Uterus (tissue), 4 donors: ENCODE data around the gene SRL. TPM values are rescaled to one million over a fixed set of nuclear protein-coding genes. Genes with fewer than 3 reads are reported as not detected.

Experiments used
- DNase-seq, 2 donors: peaks; one replicate each; pipeline ENCODE4 v3.0.0-alpha.2; 2019 to 2020
- H3K27ac ChIP-seq, 2 donors: fragments of 200-600 bp; sonication (generic); 1 replicate in 1 of 2; 2 replicates in 1 of 2; pipeline ENCODE4 v1.5.1; 2016 to 2018
- H3K27me3 ChIP-seq, 2 donors: fragments of 200-600 bp; sonication (generic); one replicate each; pipeline ENCODE4 v1.5.1; 2018 to 2019; ENCODE audit warnings: control low read depth in 1 of 2
- H3K36me3 ChIP-seq, 2 donors: fragments of 200-600 bp; sonication (generic); one replicate each; pipeline ENCODE4 v1.5.1; 2019; ENCODE audit warnings: control low read depth in 1 of 2
- H3K4me1 ChIP-seq, 2 donors: fragments of 200-600 bp; sonication (generic); one replicate each; pipeline ENCODE4 v1.5.1; 2018 to 2019; ENCODE audit warnings: control low read depth in 1 of 2
- H3K4me3 ChIP-seq, 2 donors: fragments of 200-600 bp; sonication (generic); 1 replicate in 1 of 2; 2 replicates in 1 of 2; pipeline ENCODE4 v1.5.1; 2018 to 2019; ENCODE audit warnings: mild to moderate bottlenecking in 1 of 2
- H3K9me3 ChIP-seq, 2 donors: fragments of 200-600 bp; sonication (generic); one replicate each; pipeline ENCODE4 v1.5.1; 2019; ENCODE audit warnings: control low read depth in 1 of 2
- POLR2A ChIP-seq, 2 donors: fragments of 450-650 bp; IDR thresholded peaks; one replicate each; pipeline ENCODE4 v1.6.1; 2016; ENCODE audit warnings: antibody characterized with exemption in 2 of 2, mild to moderate bottlenecking in 1 of 2, moderate library complexity in 1 of 2
- intact Hi-C: fragments of 100-400 bp; cut with DNase I; formaldehyde crosslinking; loops from one replicate; pipeline ENCODE4 v1.15.1; 2023; ENCODE audit warnings: low total_unique reads
- total RNA-seq, 4 donors: library from RNA; depleted of rRNA in 3 of 4; stranded (reverse); fragments of >200 nt in 3 of 4; gene quantifications; one replicate each; pipeline versions ENCODE4 v1.1.0 to v1.2.4, GENCODE V29; 2014 to 2023
- TF ChIP-seq, protein P1 (sequence below), 4 experiments: fragments of 200-600 bp in 2 of 4; fragments of 450-650 bp in 2 of 4; sonication (generic) in 2 of 4; IDR thresholded peaks; one replicate each; pipeline ENCODE4 v1.5.1; 2016 to 2019; ENCODE audit warnings: antibody characterized with exemption in 4 of 4, mild to moderate bottlenecking in 2 of 4, moderate library complexity in 1 of 4
- donor health status: DM: yes; HTN: yes; CAD: no.

SRL gene
- total RNA-seq, 4 donors from 2014 or later = 0.29 to 10.1 (median 7.6) TPM

GRCh38 chr16:4180511-4180910 lies 61.4 kb downstream of the SRL start:
- TF ChIP-seq POLR2A (IDR thresholded peaks at IDR 0.05) = no peak
- TF ChIP-seq, protein P1, sequence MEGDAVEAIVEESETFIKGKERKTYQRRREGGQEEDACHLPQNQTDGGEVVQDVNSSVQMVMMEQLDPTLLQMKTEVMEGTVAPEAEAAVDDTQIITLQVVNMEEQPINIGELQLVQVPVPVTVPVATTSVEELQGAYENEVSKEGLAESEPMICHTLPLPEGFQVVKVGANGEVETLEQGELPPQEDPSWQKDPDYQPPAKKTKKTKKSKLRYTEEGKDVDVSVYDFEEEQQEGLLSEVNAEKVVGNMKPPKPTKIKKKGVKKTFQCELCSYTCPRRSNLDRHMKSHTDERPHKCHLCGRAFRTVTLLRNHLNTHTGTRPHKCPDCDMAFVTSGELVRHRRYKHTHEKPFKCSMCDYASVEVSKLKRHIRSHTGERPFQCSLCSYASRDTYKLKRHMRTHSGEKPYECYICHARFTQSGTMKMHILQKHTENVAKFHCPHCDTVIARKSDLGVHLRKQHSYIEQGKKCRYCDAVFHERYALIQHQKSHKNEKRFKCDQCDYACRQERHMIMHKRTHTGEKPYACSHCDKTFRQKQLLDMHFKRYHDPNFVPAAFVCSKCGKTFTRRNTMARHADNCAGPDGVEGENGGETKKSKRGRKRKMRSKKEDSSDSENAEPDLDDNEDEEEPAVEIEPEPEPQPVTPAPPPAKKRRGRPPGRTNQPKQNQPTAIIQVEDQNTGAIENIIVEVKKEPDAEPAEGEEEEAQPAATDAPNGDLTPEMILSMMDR (IDR thresholded peaks at IDR 0.05) = no peak
- no peak overlapping the region for H3K27ac ChIP-seq
- H3K9me3 ChIP-seq = no peaks in the 10 kb centered on the region
- no peaks in the 10 kb centered on the region for H3K36me3 ChIP-seq
- DNase-seq = no peak
- intact Hi-C loops = no loop called here
- no peaks in the 10 kb centered on the region for H3K27me3 ChIP-seq
- H3K4me3 ChIP-seq = no peak overlapping the region
- H3K4me1 ChIP-seq = no peaks in the 10 kb centered on the region

DNA sequence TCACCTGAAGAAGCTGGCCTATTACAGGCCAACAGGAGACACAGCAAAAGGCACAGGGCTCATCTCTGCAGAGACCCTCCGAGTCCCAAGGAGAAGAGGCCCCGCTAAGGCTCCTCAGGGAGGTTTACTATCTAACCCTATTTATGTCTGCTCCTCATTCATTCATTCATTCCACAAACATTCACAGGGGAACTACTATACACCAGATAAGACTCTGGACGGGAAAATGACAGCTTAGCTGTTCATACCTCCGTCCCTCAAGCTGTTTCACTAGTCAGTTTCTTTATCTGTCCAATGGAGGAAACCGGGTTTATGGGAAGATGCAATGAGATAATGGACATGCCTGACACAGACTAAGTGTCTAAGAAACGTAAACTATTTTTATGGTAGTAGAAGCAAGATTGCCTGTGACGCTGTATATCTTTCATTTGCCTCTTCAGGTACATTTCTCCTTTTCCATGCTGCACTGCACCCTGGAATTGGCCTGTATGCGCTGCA lies 62.1 kb downstream of the SRL start:
- no peak overlapping the region for H3K4me3 ChIP-seq

DNA sequence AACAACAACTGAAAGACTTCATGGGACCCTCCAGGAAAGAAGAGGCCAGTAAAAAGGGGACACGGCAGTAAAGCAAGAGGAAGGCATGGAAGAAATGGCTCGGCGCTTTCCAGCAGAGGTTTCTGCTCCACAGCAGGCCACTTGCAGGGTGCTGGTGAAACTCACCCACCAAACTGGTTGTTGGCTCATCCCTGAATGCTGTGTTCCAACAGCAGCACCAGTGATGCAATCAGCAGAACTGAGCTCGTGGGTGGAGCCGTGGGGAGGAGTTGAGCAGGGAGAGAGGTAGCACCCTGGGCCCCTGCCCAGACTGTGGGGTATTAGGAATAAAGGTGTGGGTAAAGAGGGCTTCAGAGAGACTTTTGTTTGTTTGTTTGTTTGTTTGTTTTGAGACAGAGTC lies 62.9 kb downstream of the SRL start:
- DNase-seq = peak in 1 of 2 donors; percentile 24
- H3K4me1 ChIP-seq = no peaks in the 10 kb centered on the region
- no peaks in the 10 kb centered on the region for H3K36me3 ChIP-seq

More for the DNA sequence above, 62.1 kb downstream of the SRL start:
- Histone ChIP-seq H3K36me3 (no peaks in the 10 kb centered on the region), H3K4me1 (no peaks in the 10 kb centered on the region), H3K27ac (no peak overlapping the region), H3K9me3 (no peaks in the 10 kb centered on the region), H3K27me3 (no peaks in the 10 kb centered on the region)
- intact Hi-C loops = no loop called here
- DNase-seq = no peak
- TF ChIP-seq POLR2A (IDR thresholded peaks at IDR 0.05) = no peak

DNA sequence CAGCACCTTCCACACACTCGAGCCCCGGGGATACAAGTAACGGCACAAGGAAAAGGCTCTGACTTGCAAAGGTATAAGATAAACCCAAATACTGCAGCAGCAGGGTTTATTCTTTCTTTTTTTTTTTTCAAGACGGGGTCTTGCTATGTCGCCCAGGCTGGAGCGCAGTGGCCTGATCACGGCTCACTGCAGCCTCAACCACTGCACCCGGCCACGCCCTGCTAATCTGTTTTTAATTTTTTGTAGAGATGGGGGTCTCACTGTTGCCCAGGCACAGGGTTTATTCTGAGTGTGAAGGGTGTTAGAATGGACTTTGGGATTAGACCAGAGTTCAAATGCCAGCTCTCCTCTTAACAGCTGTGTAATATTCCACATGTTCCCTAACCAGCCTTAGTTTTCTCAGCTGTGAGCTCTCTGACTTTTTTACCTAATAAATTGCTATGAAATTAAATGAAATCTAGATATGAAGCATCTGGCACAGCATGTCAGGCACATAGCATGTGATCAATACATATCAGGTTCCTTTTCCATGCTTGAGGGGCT lies 63.3 kb downstream of the SRL start:
- H3K27me3 ChIP-seq = no peaks in the 10 kb centered on the region
- no peak overlapping the region for H3K4me3 ChIP-seq
- no peak for TF ChIP-seq POLR2A (IDR thresholded peaks at IDR 0.05)
- TF ChIP-seq, protein P1 (IDR thresholded peaks at IDR 0.05) = no peak
- H3K4me1 ChIP-seq = no peaks in the 10 kb centered on the region
- no peaks in the 10 kb centered on the region for H3K36me3 ChIP-seq
- intact Hi-C loops = no loop called here
- no peaks in the 10 kb centered on the region for H3K9me3 ChIP-seq
- no peak overlapping the region for H3K27ac ChIP-seq
- no peak for DNase-seq

More for the DNA sequence above, 62.9 kb downstream of the SRL start:
- H3K27ac ChIP-seq = no peak overlapping the region
- H3K27me3 ChIP-seq = no peaks in the 10 kb centered on the region
- H3K9me3 ChIP-seq = no peaks in the 10 kb centered on the region
- intact Hi-C loops = no loop called here
- TF ChIP-seq, protein P1 (IDR thresholded peaks at IDR 0.05) = no peak
- no peak for TF ChIP-seq POLR2A (IDR thresholded peaks at IDR 0.05)
- no peak overlapping the region for H3K4me3 ChIP-seq

GRCh38 chr16:4176906-4177417 lies 64.9 kb downstream of the SRL start:
- Histone ChIP-seq H3K27me3 (no peaks in the 10 kb centered on the region), H3K4me3 (no peak overlapping the region), H3K4me1 (no peaks in the 10 kb centered on the region), H3K27ac (no peak overlapping the region), H3K9me3 (no peaks in the 10 kb centered on the region), H3K36me3 (no peaks in the 10 kb centered on the region)
- TF ChIP-seq, protein P1 (IDR thresholded peaks at IDR 0.05) = no peak
- no peak for TF ChIP-seq POLR2A (IDR thresholded peaks at IDR 0.05)
- DNase-seq = no peak
- intact Hi-C loops = no loop called here
